HG02870 (cell line): Measurements from ENCODE around the gene ETNK1.

Experiments
- ATAC-seq: cut with Tn5 transposase; IDR thresholded peaks from one replicate; pipeline ENCODE4 v1.9.1; 2021; ENCODE audit warnings: mild to moderate bottlenecking, moderate library complexity; ENCODE audit not compliant: unreplicated experiment

ETNK1 gene

GRCh38 chr12:22631863-22632463, 7.0 kb downstream of the ETNK1 start:
- no peak for ATAC-seq

GRCh38 chr12:22634883-22635282, 9.9 kb downstream of the ETNK1 start:
- ATAC-seq = no peak

GRCh38 chr12:22635812-22636211, 10.8 kb downstream of the ETNK1 start:
- no peak for ATAC-seq

GRCh38 chr12:22640851-22641250, 15.9 kb downstream of the ETNK1 start:
- no peak for ATAC-seq

GRCh38 chr12:22641353-22642053, 16.5 kb downstream of the ETNK1 start:
- no peak for ATAC-seq

- ATAC-seq = no peak
Measured at GRCh38 chr12:22648668-22649067, 23.7 kb downstream of the ETNK1 start.

- ATAC-seq = no peak
Measured at GRCh38 chr12:22653075-22653474, 28.1 kb downstream of the ETNK1 start.

GRCh38 chr12:22653791-22654190, 28.8 kb downstream of the ETNK1 start:
- ATAC-seq = no peak

- ATAC-seq = no peak
Measured at GRCh38 chr12:22656376-22656775, 31.4 kb downstream of the ETNK1 start.

GRCh38 chr12:22656831-22657230, 31.9 kb downstream of the ETNK1 start:
- ATAC-seq = no peak

- no peak for ATAC-seq
Measured at GRCh38 chr12:22657538-22657937, 32.6 kb downstream of the ETNK1 start.

- ATAC-seq = peak; percentile 49
Measured at GRCh38 chr12:22658214-22658613, 33.2 kb downstream of the ETNK1 start.

- ATAC-seq = no peak
Measured at GRCh38 chr12:22662356-22662755, 37.4 kb downstream of the ETNK1 start.

- ATAC-seq = no peak
Measured at GRCh38 chr12:22665476-22665875, 40.5 kb downstream of the ETNK1 start.

GRCh38 chr12:22667122-22667521, 42.2 kb downstream of the ETNK1 start:
- ATAC-seq = no peak

- ATAC-seq = no peak
Measured at GRCh38 chr12:22668441-22668840, 43.5 kb downstream of the ETNK1 start.

- no peak for ATAC-seq
Measured at GRCh38 chr12:22670762-22671161, 45.8 kb downstream of the ETNK1 start.

GRCh38 chr12:22672951-22673350, 48.0 kb downstream of the ETNK1 start:
- ATAC-seq = no peak

GRCh38 chr12:22677781-22678574, 53.0 kb downstream of the ETNK1 start:
- ATAC-seq = no peak

- ATAC-seq = no peak
Measured at GRCh38 chr12:22682663-22683062, 57.7 kb downstream of the ETNK1 start.

GRCh38 chr12:22683131-22683530, 58.2 kb downstream of the ETNK1 start:
- no peak for ATAC-seq
